HepG2 (cell line): Measurements from ENCODE around the gene SH3BP2. TPM values are rescaled to one million over a fixed set of nuclear protein-coding genes. Genes with fewer than 3 reads are reported as not detected.

Experiments used
- ATAC-seq: fragments of 200-7000 bp; cut with Tn5 transposase; 3 replicates; pipeline ENCODE4 v1.9.1; 2020; ENCODE audit warnings: mild to moderate bottlenecking, moderate library complexity
- BruUV-seq: library from RNA; stranded (reverse); fragments of 400-500 nt; replicated peaks from 2 replicates; lab custom pipeline; 2021; lab: Mats Ljungman, UMichigan
- CTCF ChIA-PET: fragments of 300-600 bp; formaldehyde crosslinking; extraction: SDS; loops from one replicate; lab custom pipeline; 2021; ENCODE audit warnings: low total read pairs, inconsistent platforms, low intra/inter-chr PET ratio; lab: Yijun Ruan, JAX
- POLR2A ChIA-PET: fragments of 350-600 bp; sonication (Branson Sonifier 250); formaldehyde crosslinking; loops from one replicate; lab custom pipeline; 2020; ENCODE audit warnings: antibody characterized with exemption, inconsistent platforms; lab: Yijun Ruan, JAX
- DNase-seq: peaks from one replicate; pipeline ENCODE4 v3.0.0-alpha.2; 2015; ENCODE audit warnings: low spot score
- FAIRE-seq: peaks from 3 replicates; lab custom pipeline; 2011; peaks lifted over from hg19 to GRCh38; lab: Jason Lieb, UNC
- H2AFZ ChIP-seq: one replicate; pipeline ENCODE4 v1.6.1; 2011; ENCODE audit warnings: low read length, inconsistent platforms
- H3K27ac ChIP-seq: fragments of 300-600 bp; 3 replicates; pipeline ENCODE4 v1.8.0; 2011; ENCODE audit warnings: mixed run types, mild to moderate bottlenecking, mixed read lengths, low read length, inconsistent platforms; ENCODE audit not compliant: insufficient read depth; ENCODE audit errors: extremely low read length
- H3K27me3 ChIP-seq, 2 experiments: fragments of 200-600 bp in 1 of 2; 2 replicates in 1 of 2; 3 replicates in 1 of 2; pipeline versions ENCODE4 v1.6.0 to v1.8.0; 2011; ENCODE audit warnings: low read length in 2 of 2, mild to moderate bottlenecking in 2 of 2, moderate library complexity in 2 of 2, inconsistent platforms in 1 of 2; ENCODE audit not compliant: insufficient read depth in 2 of 2, control insufficient read depth in 1 of 2
- H3K36me3 ChIP-seq, 2 experiments: fragments of 200-600 bp in 1 of 2; replicated peaks in 1 of 2; 2 replicates in 1 of 2; 3 replicates in 1 of 2; pipeline versions ENCODE4 v1.5.1 to v1.8.0; 2011; ENCODE audit warnings: low read length in 2 of 2, inconsistent platforms in 1 of 2; ENCODE audit not compliant: insufficient read depth in 2 of 2, control insufficient read depth in 1 of 2
- H3K4me1 ChIP-seq: 2 replicates; pipeline ENCODE4 v1.5.1; 2012; ENCODE audit warnings: low read length, inconsistent platforms; ENCODE audit not compliant: insufficient read depth
- H3K4me2 ChIP-seq: 2 replicates; pipeline ENCODE4 v1.6.0; 2011; ENCODE audit warnings: low read depth, low read length, inconsistent platforms
- H3K4me3 ChIP-seq, 3 experiments: fragments of 200-600 bp in 1 of 3; sonication (generic), shearing (Covaris generic) in 1 of 3; replicated peaks in 1 of 3; 2 replicates each; pipeline ENCODE4 v1.5.1; 2011 to 2016; ENCODE audit warnings: low read length in 3 of 3, inconsistent platforms in 2 of 3, low read depth in 2 of 3, mild to moderate bottlenecking in 2 of 3, control low read depth in 1 of 3, mixed read lengths in 1 of 3; ENCODE audit not compliant: insufficient read depth in 1 of 3
- H3K79me2 ChIP-seq: one replicate; pipeline ENCODE4 v1.6.1; 2011; ENCODE audit warnings: low read length, inconsistent platforms; ENCODE audit not compliant: insufficient read depth
- H3K9ac ChIP-seq: 2 replicates; pipeline ENCODE4 v1.6.0; 2011; ENCODE audit warnings: mild to moderate bottlenecking, low read depth, low read length, inconsistent platforms; ENCODE audit not compliant: insufficient read depth
- H3K9me3 ChIP-seq: 2 replicates; pipeline ENCODE4 v1.5.1; 2012; ENCODE audit warnings: mild to moderate bottlenecking, low read length
- H4K20me1 ChIP-seq: 2 replicates; pipeline ENCODE4 v1.6.0; 2011; ENCODE audit warnings: inconsistent platforms, mild to moderate bottlenecking, low read length, moderate library complexity; ENCODE audit not compliant: insufficient read depth
- ARHGAP35 ChIP-seq: sonication (generic); formaldehyde crosslinking; IDR thresholded peaks from 2 replicates; pipeline ENCODE4 v1.9.0; 2022; ENCODE audit warnings: mild to moderate bottlenecking, inconsistent platforms, moderate library complexity, missing genetic modification reagents, borderline replicate concordance
- ERF ChIP-seq: IDR thresholded peaks from 2 replicates; pipeline ENCODE4 v1.6.1; 2018; ENCODE audit warnings: missing biosample characterization, missing genetic modification reagents
- FOXK2 ChIP-seq: fragments of 450-650 bp; IDR thresholded peaks from 2 replicates; pipeline ENCODE4 v1.6.1; 2016
- NCOA2 ChIP-seq: sonication (generic); formaldehyde crosslinking; IDR thresholded peaks from 2 replicates; pipeline ENCODE4 v1.8.0; 2022; ENCODE audit warnings: inconsistent platforms
- PAX8 ChIP-seq: sonication (generic); formaldehyde crosslinking; IDR thresholded peaks from 2 replicates; pipeline ENCODE4 v1.8.0; 2022; ENCODE audit warnings: mild to moderate bottlenecking, missing genetic modification reagents, borderline replicate concordance
- PCBP1 ChIP-seq: fragments of 200-400 bp; formaldehyde crosslinking; IDR thresholded peaks from 2 replicates; pipeline ENCODE4 v1.6.1; 2017; ENCODE audit warnings: mild to moderate bottlenecking, low read depth, low read length, borderline replicate concordance
- RBM39 ChIP-seq: fragments of 200-400 bp; formaldehyde crosslinking; IDR thresholded peaks from one replicate; pipeline ENCODE4 v1.6.1; 2018; ENCODE audit warnings: antibody characterized with exemption, mild to moderate bottlenecking, low read depth, low read length; ENCODE audit not compliant: poor library complexity, severe bottlenecking
- RFXANK ChIP-seq: IDR thresholded peaks from 2 replicates; pipeline ENCODE4 v1.6.1; 2016
- SOX6 ChIP-seq, 2 experiments: fragments of 450-650 bp in 1 of 2; sonication (generic) in 1 of 2; formaldehyde crosslinking in 1 of 2; IDR thresholded peaks; 2 replicates each; pipeline versions ENCODE4 v1.4.0 to v1.6.1; 2017 to 2020; ENCODE audit warnings: antibody characterized with exemption in 1 of 2, mild to moderate bottlenecking in 1 of 2, missing genetic modification reagents in 1 of 2
- TARDBP ChIP-seq: sonication (generic); formaldehyde crosslinking; IDR thresholded peaks from 2 replicates; pipeline ENCODE4 v1.8.0; 2022; ENCODE audit warnings: mild to moderate bottlenecking, missing genetic modification reagents
- ZFYVE20 ChIP-seq: sonication (generic); formaldehyde crosslinking; IDR thresholded peaks from 2 replicates; pipeline ENCODE4 v1.8.0; 2023; ENCODE audit warnings: low read depth, mild to moderate bottlenecking, moderate library complexity, missing genetic modification reagents, borderline replicate concordance
- ZGPAT ChIP-seq: IDR thresholded peaks from 2 replicates; pipeline ENCODE4 v1.6.1; 2016; ENCODE audit warnings: mild to moderate bottlenecking
- ZNF598 ChIP-seq: sonication (generic); formaldehyde crosslinking; IDR thresholded peaks from 2 replicates; pipeline ENCODE4 v1.5.1; 2020; ENCODE audit warnings: mild to moderate bottlenecking, missing genetic modification reagents, borderline replicate concordance
- ZNF672 ChIP-seq: sonication (generic); formaldehyde crosslinking; IDR thresholded peaks from 2 replicates; pipeline ENCODE4 v1.8.1; 2022; ENCODE audit warnings: missing genetic modification reagents
- ZNF713 ChIP-seq: sonication (generic); formaldehyde crosslinking; IDR thresholded peaks from 2 replicates; pipeline ENCODE4 v1.4.0; 2020; ENCODE audit warnings: mild to moderate bottlenecking, missing genetic modification reagents
- ZSCAN21 ChIP-seq: sonication (generic); formaldehyde crosslinking; IDR thresholded peaks from 2 replicates; pipeline ENCODE4 v1.8.0; 2022; ENCODE audit warnings: mild to moderate bottlenecking, missing genetic modification reagents, moderate library complexity, borderline replicate concordance
- ZSCAN22 ChIP-seq: sonication (generic); formaldehyde crosslinking; IDR thresholded peaks from 2 replicates; pipeline ENCODE4 v1.4.0; 2020; ENCODE audit warnings: mild to moderate bottlenecking, missing genetic modification reagents
- ZSCAN29 ChIP-seq: sonication (generic); formaldehyde crosslinking; conservative IDR thresholded peaks from 2 replicates; pipeline ENCODE4 v1.4.0; 2020; ENCODE audit warnings: mild to moderate bottlenecking, missing genetic modification reagents
- ZSCAN30 ChIP-seq: sonication (generic); formaldehyde crosslinking; IDR thresholded peaks from 2 replicates; pipeline ENCODE4 v1.5.0; 2020; ENCODE audit warnings: mild to moderate bottlenecking, missing genetic modification reagents
- WGBS: methylation state at CpG from one replicate; pipeline ENCODE4 v1.1.6; 2017; ENCODE audit warnings: low lambda C conversion rate; 5-methylcytosine and 5-hydroxymethylcytosine counted together
- in situ Hi-C: cut with HindIII; loops from 2 replicates; pipeline ENCODE4 v1.10.0; 2017; ENCODE audit warnings: low pct_unique_long_range_greater_than_20kb; ENCODE audit not compliant: extremely low pct_ligation_motif_present
- intact Hi-C: fragments of 100-400 bp; cut with micrococcal nuclease; formaldehyde crosslinking; loops from one replicate; pipeline ENCODE4 v1.10.0; 2022; ENCODE audit not compliant: unreplicated experiment
- polyA plus RNA-seq, 8 experiments: library from polyadenylated mRNA; depleted of rRNA in 3 of 8; stranded (reverse) in 7 of 8; unstranded in 1 of 8; fragments of >200 nt; fragmentation: Illumina TruSeq in 4 of 8; extraction: Trizol in 4 of 8; gene quantifications; 2 replicates each; pipeline versions ENCODE4 v1.2.1 to v1.2.3, GENCODE V29; 2011 to 2016; ENCODE audit warnings: low read depth in 4 of 8, missing spikeins in 1 of 8, mixed read lengths in 1 of 8; ENCODE audit not compliant: insufficient read depth in 1 of 8
- total RNA-seq, 5 experiments: library from RNA; depleted of rRNA; stranded (reverse); fragments of >200 nt; fragmentation: Illumina TruSeq; extraction: Trizol; gene quantifications; 2 replicates each; pipeline ENCODE4 v1.2.3, GENCODE V29; 2016; ENCODE audit warnings: low read depth in 1 of 5

The SH3BP2 gene
- total and polyA plus RNA-seq, 2 of the 13 experiments (the other 11 are each of a cell fraction or from before 2014, with no cell fraction given), result 16.9 to 34.5 TPM

GRCh38 chr4:2832981-2833670 is 40.2 kb downstream of the SH3BP2 start:
- intact Hi-C loops (no loop called here), in situ Hi-C loops (no loop called here)
- no peaks in the 10 kb centered on the region for H3K79me2 ChIP-seq
- H4K20me1 ChIP-seq, result no peaks in the 10 kb centered on the region
- DNase-seq, result no peak
- TF ChIP-seq NCOA2 (no peak), ZSCAN21 (no peak), PCBP1 (no peak), ERF (CRISPR knock-in tag) (no peak), TARDBP (no peak), ZGPAT (no peak), PAX8 (CRISPR knock-in tag) (no peak), SOX6 (IDR thresholded peaks at IDR 0.05) (no peak), SOX6 (CRISPR knock-in tag; IDR thresholded peaks at IDR 0.05) (no peak), ZFYVE20 (CRISPR knock-in tag) (no peak), ZSCAN30 (CRISPR knock-in tag) (no peak), ZNF713 (no peak), FOXK2 (no peak), ZSCAN29 (CRISPR knock-in tag) (no peak), ZNF598 (CRISPR knock-in tag) (no peak), RFXANK (CRISPR knock-in tag) (no peak), RBM39 (no peak), ARHGAP35 (CRISPR knock-in tag) (no peak), ZSCAN22 (CRISPR knock-in tag) (no peak), ZNF672 (CRISPR knock-in tag) (no peak)
- POLR2A ChIA-PET, result no interaction called here
- peaks cover 11% of the 10 kb centered on the region for H3K4me1 ChIP-seq
- H2AFZ ChIP-seq, result no peak overlapping the region
- no peak overlapping the region for H3K4me2 ChIP-seq
- H3K27me3 ChIP-seq, result no peaks in the 10 kb centered on the region
- WGBS, result 96% methylated on average over 13 of the region's 19 CpGs
- no peak overlapping the region for H3K27ac ChIP-seq
- H3K9me3 ChIP-seq, result no peaks in the 10 kb centered on the region
- no peak overlapping the region for H3K4me3 ChIP-seq
- H3K36me3 ChIP-seq, result peaks cover 9 to 32% of the 10 kb centered on the region in 2 experiments; a peak in 3 of 5 replicates
- CTCF ChIA-PET, result no interaction called here
- no peak overlapping the region for H3K9ac ChIP-seq
- no peak for FAIRE-seq
- ATAC-seq, result no peak
- no TSS peak for BruUV-seq
